Measurements from ENCODE around the gene RAET1L. TPM values are rescaled to one million over a fixed set of nuclear protein-coding genes. Genes with fewer than 3 reads are reported as not detected.

Gene RAET1L, protein sequence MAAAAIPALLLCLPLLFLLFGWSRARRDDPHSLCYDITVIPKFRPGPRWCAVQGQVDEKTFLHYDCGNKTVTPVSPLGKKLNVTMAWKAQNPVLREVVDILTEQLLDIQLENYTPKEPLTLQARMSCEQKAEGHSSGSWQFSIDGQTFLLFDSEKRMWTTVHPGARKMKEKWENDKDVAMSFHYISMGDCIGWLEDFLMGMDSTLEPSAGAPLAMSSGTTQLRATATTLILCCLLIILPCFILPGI
- total RNA-seq (2022; extraction: Qiagen RNA extraction; ENCODE audit: low read depth), result 0.29 to 0.47 TPM (median 0.41 TPM) in 4 of 5 replicates, not detected in the other

DNA sequence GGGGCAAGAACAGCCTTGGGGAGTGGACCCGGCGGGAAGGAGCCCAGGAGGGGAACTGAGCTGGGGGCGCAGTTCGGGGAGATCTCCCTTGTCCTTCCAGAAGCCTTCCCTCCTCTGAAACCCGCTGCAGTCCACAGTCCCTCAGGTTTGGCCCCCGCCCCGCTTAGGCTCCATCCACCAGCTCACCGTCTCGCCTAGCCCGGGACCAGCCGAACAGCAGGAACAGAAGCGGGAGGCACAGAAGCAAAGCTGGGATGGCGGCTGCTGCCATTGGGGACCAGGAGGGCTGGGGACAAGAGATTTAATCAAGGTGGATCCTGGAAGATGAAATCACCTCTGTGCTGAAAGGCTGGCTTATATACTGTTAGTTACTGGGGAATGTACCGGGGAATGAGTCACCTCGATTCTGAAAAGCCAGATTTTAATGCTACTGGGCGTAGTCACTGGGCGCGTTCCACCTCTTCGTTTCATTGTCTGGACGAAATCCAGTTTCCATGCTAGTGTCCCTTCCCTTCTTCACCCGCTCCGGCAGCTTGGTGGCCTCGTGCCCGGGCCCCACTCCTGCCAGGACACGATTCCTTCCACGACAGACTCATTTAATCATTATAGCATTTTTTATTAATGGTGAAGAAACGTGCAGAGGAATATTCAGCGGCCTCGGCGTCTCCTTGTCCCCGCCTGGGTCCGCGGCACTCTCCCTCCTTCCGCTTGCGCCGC lies at the start of gene RAET1L:
RAET1L (minus strand) TSS at position 332 of the 717 bp plus-strand sequence; CDS start at position 271, 61 bp downstream.

GRCh38 chr6:150068720-150069648 lies 43.7 kb upstream of the RAET1L start, which contains the start of gene ULBP3:
ULBP3 (minus strand) TSS chr6:150069121; CDS start chr6:150069066, 55 bp downstream.

Other genes starting within 250 kb of the RAET1L start
- 21.8 to 41.2 TPM (median 37.2 TPM) in 5 replicates for gene LRP11, start 161.2 kb downstream of the RAET1L start, total RNA-seq (2022; extraction: Qiagen RNA extraction; ENCODE audit: low read depth)
- 2.0 to 3.2 TPM (median 3.0 TPM) in 5 replicates for gene RAET1E, start 127.4 kb downstream of the RAET1L start, total RNA-seq (2022; extraction: Qiagen RNA extraction; ENCODE audit: low read depth)
- 7.3 to 13.0 TPM (median 9.7 TPM) in 5 replicates for gene RAET1G, start 102.4 kb downstream of the RAET1L start, total RNA-seq (2022; extraction: Qiagen RNA extraction; ENCODE audit: low read depth)
- gene ULBP2, start 83.5 kb downstream of the RAET1L start, total RNA-seq (2022; extraction: Qiagen RNA extraction; ENCODE audit: low read depth), result 2.7 to 4.2 TPM (median 3.5 TPM) in 5 replicates
- gene ULBP1, start 61.6 kb downstream of the RAET1L start, total RNA-seq (2022; extraction: Qiagen RNA extraction; ENCODE audit: low read depth), result 0.64 to 1.3 TPM (median 0.80 TPM) in 5 replicates
- gene ULBP3, start 43.6 kb upstream of the RAET1L start, total RNA-seq (2022; extraction: Qiagen RNA extraction; ENCODE audit: low read depth), result 3.4 to 4.2 TPM (median 3.8 TPM) in 5 replicates
- gene PPP1R14C, start 117.5 kb upstream of the RAET1L start, total RNA-seq (2022; extraction: Qiagen RNA extraction; ENCODE audit: low read depth), result 0.63 to 1.5 TPM (median 0.89 TPM) in 5 replicates

Measured in A549 treated with RU486 at 1 μM for 4 hours (cell line).